DMS53 treated with DMSO at 0.1 percent for 48 hours (cell line): ENCODE data around the gene PIGZ.

Experiments used
- DNase-seq: peaks from one replicate; lab custom pipeline; 2025; ENCODE audit not compliant: unreplicated experiment; lab: John Stamatoyannopoulos, UW

The PIGZ gene, protein sequence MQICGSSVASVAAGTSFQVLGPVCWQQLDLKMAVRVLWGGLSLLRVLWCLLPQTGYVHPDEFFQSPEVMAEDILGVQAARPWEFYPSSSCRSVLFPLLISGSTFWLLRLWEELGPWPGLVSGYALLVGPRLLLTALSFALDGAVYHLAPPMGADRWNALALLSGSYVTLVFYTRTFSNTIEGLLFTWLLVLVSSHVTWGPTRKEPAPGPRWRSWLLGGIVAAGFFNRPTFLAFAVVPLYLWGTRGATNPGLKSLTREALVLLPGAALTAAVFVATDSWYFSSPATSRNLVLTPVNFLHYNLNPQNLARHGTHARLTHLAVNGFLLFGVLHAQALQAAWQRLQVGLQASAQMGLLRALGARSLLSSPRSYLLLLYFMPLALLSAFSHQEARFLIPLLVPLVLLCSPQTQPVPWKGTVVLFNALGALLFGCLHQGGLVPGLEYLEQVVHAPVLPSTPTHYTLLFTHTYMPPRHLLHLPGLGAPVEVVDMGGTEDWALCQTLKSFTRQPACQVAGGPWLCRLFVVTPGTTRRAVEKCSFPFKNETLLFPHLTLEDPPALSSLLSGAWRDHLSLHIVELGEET

GRCh38 chr3:196968233-196969133, at the start of gene PIGZ:
Gene PIGZ (minus strand): TSS chr3:196968833. CDS start chr3:196952031, 16,802 bp downstream.
- DNase-seq: no peak

- DNase-seq: no peak
Observed at GRCh38 chr3:197017003-197017402, 48.4 kb upstream of the PIGZ start.

GRCh38 chr3:197015790-197016736, 47.4 kb upstream of the PIGZ start:
- no peak for DNase-seq

- no peak for DNase-seq
Observed at GRCh38 chr3:197014942-197015575, 46.4 kb upstream of the PIGZ start.

GRCh38 chr3:197014024-197014423, 45.4 kb upstream of the PIGZ start:
- DNase-seq: no peak

- no peak for DNase-seq
Observed at GRCh38 chr3:197012540-197012883, 43.9 kb upstream of the PIGZ start.

DNA sequence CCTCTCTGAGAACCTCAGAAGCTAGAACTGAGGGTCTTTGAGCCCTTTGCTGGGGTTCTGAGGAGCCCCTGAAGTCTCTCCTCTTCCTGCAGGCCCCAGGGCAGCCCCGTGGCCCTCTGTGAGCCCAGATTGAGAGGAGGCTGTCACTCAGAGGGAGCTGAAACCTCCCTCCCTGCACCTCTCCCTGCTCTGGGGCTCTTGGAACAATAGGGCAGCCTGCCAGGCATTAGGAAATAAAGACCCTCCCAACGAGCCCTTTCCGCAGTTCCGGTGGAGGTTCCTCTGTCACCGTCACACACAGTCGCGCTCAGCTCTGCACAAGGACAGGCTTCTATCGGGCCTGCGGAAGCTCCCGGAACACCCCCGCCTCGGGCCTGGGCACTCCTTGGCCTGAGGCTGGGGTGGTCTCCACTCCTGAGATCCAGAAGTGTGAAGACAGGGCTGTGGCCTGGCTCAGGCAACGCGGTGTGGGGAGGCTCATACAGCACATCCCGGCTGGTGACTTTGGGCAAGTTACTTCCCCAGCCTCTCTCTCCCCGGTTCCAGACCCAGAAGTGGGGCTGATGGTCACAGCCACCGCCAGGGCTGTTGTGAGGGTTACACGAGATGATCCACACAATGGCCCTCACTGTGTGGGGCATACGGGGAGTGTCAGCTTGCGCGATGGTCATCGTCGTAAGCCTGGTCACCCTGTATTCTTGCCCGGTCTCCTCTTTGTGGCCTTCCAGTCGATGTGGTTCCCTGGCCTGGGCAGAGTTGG, 43.3 kb upstream of the PIGZ start:
- DNase-seq: no peak

- no peak for DNase-seq
Observed at GRCh38 chr3:197010556-197011351, 42.1 kb upstream of the PIGZ start.

- DNase-seq: no peak
Observed at GRCh38 chr3:197009532-197010019, 40.9 kb upstream of the PIGZ start.

DNA sequence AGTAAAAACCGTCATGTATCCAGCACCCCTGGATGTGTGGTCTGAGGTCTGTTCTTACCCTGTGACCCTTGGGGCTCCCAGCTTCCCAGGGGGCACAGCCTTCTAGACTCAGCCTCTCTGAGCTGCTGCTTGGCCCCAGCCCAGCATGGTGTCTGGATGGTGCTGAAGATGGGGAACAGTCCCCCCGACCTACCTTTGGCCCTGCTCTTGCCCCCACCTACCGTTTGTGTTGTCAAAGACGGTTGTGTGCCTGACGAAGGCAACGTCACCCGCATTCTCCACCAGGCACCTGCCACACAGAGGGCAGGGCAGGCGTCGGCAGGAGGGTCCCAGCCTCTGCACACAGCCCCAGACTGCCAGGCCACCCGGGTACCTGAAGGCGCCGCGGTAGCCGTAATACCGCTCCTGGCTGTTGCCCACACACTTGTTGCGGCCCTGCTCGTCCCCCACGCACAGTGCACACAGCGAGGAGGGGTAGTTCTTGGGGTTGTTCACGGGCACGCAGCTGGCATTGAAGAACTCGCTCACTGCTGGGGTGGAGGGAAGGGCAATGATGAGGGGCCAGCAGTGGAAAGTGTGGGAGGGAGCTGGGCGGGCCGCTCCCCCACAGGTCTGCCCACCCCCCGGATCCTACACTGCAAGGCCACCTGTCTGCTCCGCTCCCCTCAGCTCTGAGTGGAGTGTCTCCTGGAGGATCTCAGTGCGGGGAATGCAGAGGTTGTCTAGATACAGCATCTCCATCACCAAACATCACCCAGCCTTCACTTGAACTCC, 40.0 kb upstream of the PIGZ start:
- no peak for DNase-seq

- DNase-seq: no peak
Observed at GRCh38 chr3:197007953-197008352, 39.3 kb upstream of the PIGZ start.

- DNase-seq: no peak
Observed at GRCh38 chr3:197007296-197007940, 38.8 kb upstream of the PIGZ start.

- DNase-seq: no peak
Observed at GRCh38 chr3:197006860-197007259, 38.2 kb upstream of the PIGZ start.

- no peak for DNase-seq
Observed at GRCh38 chr3:197006446-197006845, 37.8 kb upstream of the PIGZ start.

DNA sequence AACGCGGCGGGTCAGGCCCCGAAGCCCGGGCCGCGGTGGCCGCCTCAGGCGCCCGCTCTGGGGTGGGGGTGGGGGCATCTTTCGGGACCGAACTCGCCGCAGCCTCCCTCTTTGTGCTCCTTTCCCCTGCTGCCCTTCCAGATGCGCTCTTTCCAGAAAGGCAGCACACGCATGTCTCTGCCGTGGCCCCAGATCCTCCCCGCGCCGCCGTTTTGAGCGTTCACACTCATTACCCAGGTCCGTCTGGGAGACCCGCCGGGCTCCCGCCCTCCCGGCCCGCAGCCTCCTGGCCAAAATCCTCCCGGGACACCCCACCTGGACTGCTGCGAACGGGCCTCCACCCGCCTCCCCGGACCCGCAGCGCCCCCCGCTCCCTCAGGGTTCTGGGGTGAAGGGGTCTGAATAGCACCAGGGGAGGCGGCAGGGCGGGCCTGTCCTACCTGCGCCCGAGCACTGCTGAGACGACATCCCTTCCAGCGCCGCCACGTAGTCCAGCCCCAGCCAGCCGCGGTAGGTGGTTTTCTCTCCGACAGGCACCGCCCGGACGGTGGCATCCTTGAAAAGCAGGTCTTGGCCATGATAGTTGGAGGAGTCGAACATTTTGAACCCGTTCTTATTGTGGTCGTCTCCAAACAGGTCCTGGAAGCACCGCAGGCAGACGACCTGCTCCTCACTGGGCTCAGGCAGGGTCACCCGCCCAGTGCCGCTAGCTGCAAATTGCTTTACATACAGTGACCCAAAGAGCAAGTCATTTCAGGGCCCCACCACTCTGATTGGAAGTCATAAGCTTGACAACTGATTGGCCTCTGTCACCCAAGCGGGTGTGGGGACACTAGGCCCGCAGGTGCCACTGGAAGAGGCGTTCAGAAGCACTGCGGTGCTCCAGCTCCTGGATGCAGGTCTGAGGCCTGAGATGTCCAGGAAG, 35.1 kb upstream of the PIGZ start:
- no peak for DNase-seq
